Measurements from ENCODE around the gene DNAH17. TPM values are rescaled to one million over a fixed set of nuclear protein-coding genes. Genes with fewer than 3 reads are reported as not detected.

DNAH17 gene
- total and polyA plus RNA-seq, 2 of the 8 experiments (the other 6 are each of a cell fraction or from before 2014, with no cell fraction given) = 0.14 to 0.67 TPM

- no peak overlapping the region for H2BK12ac ChIP-seq (ENCODE audit: low read depth, low read length)
- peak overlapping the region; percentile 53 to 74 (median 68) for H3K4me3 ChIP-seq (ENCODE audit: extremely low read depth in 1 of 4, insufficient read depth in 2 of 4, low read depth in 3 of 4, low read length in 4 of 4)
- H2AK5ac ChIP-seq (ENCODE audit: low read depth, low read length) = no peak overlapping the region
- H3K4me1 ChIP-seq (replicated peaks in 1 of 4; ENCODE audit: control insufficient read depth in 3 of 4, insufficient read depth in 4 of 4, low read length in 3 of 4) = peaks cover 0 to 10% (median 8%) of the 10 kb centered on the region in 4 experiments; a peak in 5 of 7 replicates
- H3K79me1 ChIP-seq (ENCODE audit: low read depth, low read length) = peaks cover 3% of the 10 kb centered on the region
- H3K9ac ChIP-seq (replicated peaks in 1 of 4; ENCODE audit: extremely low read depth in 1 of 4, low read depth in 3 of 4, low read length in 3 of 4) = no peak overlapping the region
- H3K27me3 ChIP-seq (replicated peaks in 1 of 4; ENCODE audit: control insufficient read depth in 3 of 4, extremely low read depth in 1 of 4, insufficient read depth in 3 of 4, low read length in 3 of 4) = peaks cover 0 to 3% (median 0%) of the 10 kb centered on the region in 4 experiments; a peak in 2 of 7 replicates
- H3K9me3 ChIP-seq (ENCODE audit: insufficient read depth in 2 of 2, low read depth in 1 of 2, low read length in 1 of 2) = no peaks in the 10 kb centered on the region
- DNase-seq (ENCODE audit: low read depth in 1 of 2, low spot score in 2 of 2) (peak in 1 of 2 experiments; percentile 96), FAIRE-seq (no peak)
- H2BK15ac ChIP-seq (ENCODE audit: low read length) = no peak overlapping the region
- no peaks in the 10 kb centered on the region for H4K20me1 ChIP-seq (replicated peaks in 1 of 2; ENCODE audit: control insufficient read depth in 1 of 2, insufficient read depth in 2 of 2, low read length in 2 of 2)
- H2BK20ac ChIP-seq (ENCODE audit: low read length) = no peak overlapping the region
- H2BK120ac ChIP-seq (replicated peaks; ENCODE audit: low read depth, low read length) = no peak overlapping the region
- no peaks in the 10 kb centered on the region for H3K79me2 ChIP-seq (ENCODE audit: control insufficient read depth in 1 of 2, insufficient read depth in 2 of 2, low read length in 2 of 2)
- H3K27ac ChIP-seq (ENCODE audit: low read depth, low read length) = no peak overlapping the region
- H4K5ac ChIP-seq (ENCODE audit: insufficient read length, low read depth, low read length) = peak overlapping the region; percentile 83
- H2BK5ac ChIP-seq (ENCODE audit: low read depth, low read length) = no peak overlapping the region; the same call in 1 of the 2 replicates
- H3K18ac ChIP-seq (ENCODE audit: extremely low read depth, low read length) = peak overlapping the region; percentile 48
- no peak overlapping the region for H3K23ac ChIP-seq (ENCODE audit: insufficient read length)
- ChIA-PET POLR2A (ENCODE audit: partially characterized antibody) (interaction anchor here (0.6 kb wide), 1 partner anchor 47 kb away, joined by 3 read pairs; no protein-coding TSS in a partner anchor), CTCF (ENCODE audit: partially characterized antibody) (interaction anchor here (1.0 to 2.3 kb wide), 3 partner anchors 10 to 223 kb away, joined by 5 to 16 read pairs (median 7); no protein-coding TSS in a partner anchor)
- H3K4ac ChIP-seq (replicated peaks; ENCODE audit: insufficient read length, low read depth, low read length) = peak overlapping the region; percentile 93
- no peak overlapping the region for H3K14ac ChIP-seq (ENCODE audit: insufficient read length)
- peak overlapping the region; percentile 84 to 95 for H3K4me2 ChIP-seq (ENCODE audit: insufficient read depth in 1 of 2, low read depth in 2 of 2, low read length in 2 of 2)
- peak overlapping the region; percentile 88 for H4K8ac ChIP-seq (ENCODE audit: extremely low read depth, insufficient read depth, low read length)
- peaks cover 11% of the 10 kb centered on the region; the same call in 1 of the 2 replicates for H3K23me2 ChIP-seq (ENCODE audit: low read depth, low read length)
- no peaks in the 10 kb centered on the region for H3K36me3 ChIP-seq (ENCODE audit: control insufficient read depth in 2 of 4, insufficient read depth in 4 of 4, low read length in 3 of 4)
- peak overlapping the region; percentile 62 for H4K91ac ChIP-seq (replicated peaks; ENCODE audit: insufficient read length, low read length)
- H3K56ac ChIP-seq (replicated peaks; ENCODE audit: insufficient read length, low read depth, low read length) = peak overlapping the region; percentile 93
- H2AFZ ChIP-seq (ENCODE audit: low read length) = peak overlapping the region; percentile 95; the same call in 1 of the 2 replicates
- 19% methylated on average over 18 of the region's 43 CpGs; no CpG with 5 or more reads in 1 of the 2 experiments for WGBS, 2 experiments (ENCODE audit: extremely low coverage in 1 of 2, insufficient coverage in 1 of 2, insufficient read length in 1 of 2, insufficient replicate concordance in 2 of 2, low coverage in 1 of 2, low lambda C conversion rate in 2 of 2, missing lambda C conversion rate in 1 of 2)
- TF ChIP-seq RFX5 (IDR thresholded peaks at IDR 0.05; ENCODE audit: borderline replicate concordance, low read depth, low read length) = no peak
- TF ChIP-seq TAF7 (optimal IDR thresholded peaks at IDR 0.05; ENCODE audit: borderline replicate concordance, low read depth, low read length) = no peak
- no peak for TF ChIP-seq RXRA (IDR thresholded peaks at IDR 0.05; ENCODE audit: insufficient read depth, low read depth, low read length)
- TF ChIP-seq SP2 (IDR thresholded peaks at IDR 0.05; ENCODE audit: low read length) = no peak
- no peak for TF ChIP-seq JUN (IDR thresholded peaks at IDR 0.05; ENCODE audit: low read depth, low read length)
- TF ChIP-seq EGR1 (IDR thresholded peaks at IDR 0.05; ENCODE audit: borderline replicate concordance, low read depth, low read length) = no peak
- TF ChIP-seq PHF8 (conservative IDR thresholded peaks at IDR 0.05; ENCODE audit: low read depth, low read length) = 0 out of 2 replicates have a peak, but pooled peaks have one; percentile 37
- peak; percentile 84 for TF ChIP-seq MAX (IDR thresholded peaks at IDR 0.05)
- 0 out of 2 replicates have a peak, but pooled peaks have one; percentile 21 for TF ChIP-seq E2F6 (IDR thresholded peaks at IDR 0.05)
Observed at GRCh38 chr17:78484271-78485246, 92.6 kb downstream of the DNAH17 start.
